ENCODE measurements around the gene BCL11B. TPM values are rescaled to one million over a fixed set of nuclear protein-coding genes. Genes with fewer than 3 reads are reported as not detected.

Gene BCL11B
- total and polyA plus RNA-seq, 9 of the 15 experiments (the other 6 are each of a cell fraction or from before 2014, with no cell fraction given) = 0.09 TPM; not detected in 8

DNA sequence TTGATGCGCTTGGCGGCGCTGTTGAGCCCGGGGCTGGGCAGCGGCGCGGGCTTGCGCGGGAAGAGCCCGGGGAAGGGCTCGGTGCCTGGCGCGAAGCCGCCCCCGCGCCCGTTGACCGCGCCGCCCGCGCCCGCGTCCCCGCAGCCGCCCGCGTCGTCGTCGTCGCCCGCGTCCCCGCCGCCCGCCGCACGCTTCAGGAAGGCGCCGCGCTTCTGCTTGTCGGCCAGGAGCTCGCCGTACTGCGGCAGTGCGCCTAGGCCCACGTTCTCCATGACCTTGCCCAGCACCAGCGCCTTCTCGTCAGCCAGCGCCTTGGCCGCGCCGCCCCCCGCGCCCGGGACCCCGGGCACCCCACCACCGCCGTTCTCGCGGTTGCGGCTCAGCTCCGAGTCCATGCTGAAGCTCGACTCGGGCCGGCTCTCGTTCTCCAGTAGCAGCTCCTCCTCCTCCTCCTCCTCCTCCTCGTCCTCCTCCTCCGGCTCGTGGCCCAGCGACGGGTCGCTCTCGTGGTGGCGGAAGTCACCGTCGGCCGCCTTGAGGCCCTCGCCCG, 97.2 kb downstream of the BCL11B start:
- Histone ChIP-seq H2AFZ (ENCODE audit: low read depth, low read length) (no peak overlapping the region), H3K27ac (ENCODE audit: extremely low read depth, low read depth, low read length) (no peak overlapping the region), H3K9me3 (replicated peaks; ENCODE audit: control insufficient read depth, insufficient read depth, low read depth, low read length) (no peaks in the 10 kb centered on the region), H3K79me2 (ENCODE audit: control insufficient read depth, insufficient read depth, low read length) (no peaks in the 10 kb centered on the region), H3K4me2 (ENCODE audit: insufficient read depth, low read length) (no peak overlapping the region), H3K27me3 (ENCODE audit: control insufficient read depth in 2 of 2, insufficient read depth in 2 of 2, low read length in 2 of 2) (peaks cover 4 to 10% of the 10 kb centered on the region in 2 experiments; a peak in 4 of 5 replicates), H3K9me1 (ENCODE audit: control insufficient read depth, insufficient read depth, low read length) (no peaks in the 10 kb centered on the region), H3K4me1 (replicated peaks in 1 of 2; ENCODE audit: control insufficient read depth in 2 of 2, insufficient read depth in 2 of 2, low read length in 2 of 2) (no peaks in the 10 kb centered on the region), H3K9ac (ENCODE audit: insufficient read depth in 1 of 2, low read depth in 2 of 2, low read length in 2 of 2) (no peak overlapping the region), H3K4me3 (no peak overlapping the region), H4K20me1 (replicated peaks; ENCODE audit: control insufficient read depth, insufficient read depth, low read length) (no peaks in the 10 kb centered on the region), H3K36me3 (ENCODE audit: control insufficient read depth, insufficient read depth, low read length) (no peaks in the 10 kb centered on the region)
- no peak for ATAC-seq
- BruUV-seq (replicated peaks) = no TSS peak
- ChIA-PET CTCF (ENCODE audit: low intra/inter-chr PET ratio) (no interaction called here), POLR2A (interaction anchor here (0.6 kb wide), 1 partner anchor 11 kb away, joined by 3 read pairs; no protein-coding TSS in a partner anchor)
- in situ Hi-C loops (cut with MboI) (no loop called here), intact Hi-C loops (cut with micrococcal nuclease) (no loop called here)
- no peak for DNase-seq (ENCODE audit: extremely low read depth in 1 of 4, low spot score in 3 of 4)
- 30% methylated on average over 4 of the region's 81 CpGs for WGBS (ENCODE audit: insufficient coverage, low coverage, missing lambda C conversion rate)
- no peak for TF ChIP-seq ZNF146 (CRISPR knock-in tag; IDR thresholded peaks at IDR 0.05; ENCODE audit: unreplicated experiment)
- TF ChIP-seq MTA1 (IDR thresholded peaks at IDR 0.05; ENCODE audit: borderline replicate concordance) = no peak
- no peak for TF ChIP-seq ZNF133 (CRISPR knock-in tag; IDR thresholded peaks at IDR 0.05)
- TF ChIP-seq ZNF717 (CRISPR knock-in tag; IDR thresholded peaks at IDR 0.05) = no peak
- no peak for TF ChIP-seq ZNF24 (IDR thresholded peaks at IDR 0.05)
- TF ChIP-seq ZBTB17 (CRISPR knock-in tag; IDR thresholded peaks at IDR 0.05) = no peak
- no peak for TF ChIP-seq DACH1 (IDR thresholded peaks at IDR 0.05; ENCODE audit: partially characterized antibody)
- no peak for TF ChIP-seq TFAM (CRISPR knock-in tag; conservative IDR thresholded peaks at IDR 0.05)
- no peak for FAIRE-seq
